NCI-H2227 (cell line): ENCODE results near the gene BTBD8.

Experiments used
- DNase-seq: peaks from one replicate; lab custom pipeline; 2025; ENCODE audit not compliant: unreplicated experiment; lab: John Stamatoyannopoulos, UW

Gene BTBD8

DNA sequence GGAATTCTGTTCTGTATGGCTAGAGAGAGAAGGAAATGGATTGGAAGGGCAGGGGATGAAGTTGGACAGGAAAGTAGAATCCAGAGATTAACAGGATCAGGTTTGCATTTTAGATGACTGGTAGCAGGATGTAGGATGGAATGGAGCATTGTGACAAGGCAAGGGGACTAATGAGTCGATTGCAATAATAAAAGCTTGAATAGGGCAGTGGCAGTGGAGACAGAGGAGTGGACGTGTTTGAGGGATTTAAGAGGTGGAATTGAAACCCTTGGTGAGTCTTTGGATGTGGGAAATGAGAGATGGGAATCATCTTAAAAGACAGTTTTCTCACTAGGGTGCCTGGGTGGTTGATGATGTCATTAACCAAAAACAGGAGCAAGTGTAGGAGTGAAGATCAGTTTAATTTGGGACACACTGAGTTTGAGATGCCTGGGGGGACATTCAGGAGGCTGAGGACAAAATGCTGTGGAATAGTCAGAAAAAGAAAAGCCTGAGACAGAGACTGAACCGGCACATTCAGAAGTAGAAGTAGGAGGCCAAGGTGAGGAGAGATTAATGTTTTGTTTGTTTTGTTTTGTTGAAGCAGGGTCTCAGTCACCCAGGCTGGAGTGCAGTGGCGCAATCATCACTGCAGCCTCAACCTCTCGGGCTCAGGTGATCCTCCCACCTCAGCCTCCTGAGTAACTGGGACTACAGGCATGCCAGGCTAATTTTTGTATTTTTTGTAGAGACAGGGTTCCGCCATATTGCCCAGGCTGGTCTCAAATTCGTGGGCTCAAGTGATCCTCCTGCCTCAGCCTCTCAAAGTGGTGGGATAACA, 108.5 kb downstream of the BTBD8 start:
- no peak for DNase-seq

DNA sequence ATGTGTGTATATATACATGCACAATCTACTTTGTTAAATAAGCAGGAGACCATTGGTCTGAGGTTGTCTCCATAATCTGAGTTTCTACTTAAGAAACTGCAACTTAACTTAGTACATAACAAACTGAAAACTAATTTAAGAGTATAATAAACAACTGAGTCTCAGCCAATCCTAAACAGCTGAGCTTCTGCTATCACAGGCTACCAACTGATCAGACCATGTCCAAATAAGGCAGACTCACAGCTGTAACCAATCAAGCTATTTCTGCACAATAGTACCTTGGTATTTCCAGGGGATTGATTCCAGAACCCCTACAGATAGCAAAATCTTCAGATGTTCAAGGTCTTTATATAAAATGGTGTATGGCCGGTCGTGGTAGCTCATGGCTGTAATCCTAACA, 111.6 kb downstream of the BTBD8 start:
- no peak for DNase-seq

DNA sequence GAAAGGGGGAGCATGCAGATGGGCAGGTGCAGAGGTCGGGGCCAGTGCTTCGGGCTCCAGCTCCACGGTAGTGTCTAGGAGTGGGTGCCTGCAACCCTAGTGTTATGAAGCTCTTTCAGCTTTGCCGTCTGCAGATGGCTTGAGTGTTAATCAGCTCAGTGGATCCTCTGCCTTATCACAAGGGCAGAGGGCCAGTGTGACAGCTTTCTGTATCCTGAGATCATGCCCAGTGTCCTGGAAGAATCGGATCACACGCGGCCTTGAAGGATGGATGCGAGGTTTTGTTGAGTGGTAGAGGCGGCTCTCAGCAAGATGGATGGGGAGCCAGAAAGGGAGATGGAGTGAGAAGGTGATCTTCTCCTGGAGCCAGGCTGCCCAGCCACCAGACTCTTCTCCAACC, 112.1 kb downstream of the BTBD8 start:
- no peak for DNase-seq

DNA sequence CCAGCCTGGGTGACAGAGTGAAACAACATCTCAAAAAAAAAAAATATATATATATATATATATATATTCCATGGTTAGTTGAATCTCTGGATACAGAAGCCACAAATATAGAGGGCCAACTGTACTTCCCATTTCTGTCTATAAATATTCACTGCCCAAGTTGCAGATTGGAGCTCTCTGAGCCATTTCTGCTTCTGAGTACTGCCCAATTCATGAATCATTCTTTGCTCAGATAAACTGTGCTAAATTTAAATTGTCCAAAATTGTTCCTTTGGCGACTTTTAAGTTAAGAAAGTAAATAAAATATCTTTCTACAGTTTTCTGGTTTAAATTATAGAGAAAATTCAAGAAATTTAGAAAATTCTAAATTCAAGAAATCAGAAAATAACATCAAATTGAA, 114.4 kb downstream of the BTBD8 start:
- no peak for DNase-seq

- DNase-seq: no peak
These were observed 121.8 kb downstream of the BTBD8 start for GRCh38 chr1:92201973-92202372.

GRCh38 chr1:92203105-92203504, 123.0 kb downstream of the BTBD8 start:
- no peak for DNase-seq

GRCh38 chr1:92210701-92211100, 130.6 kb downstream of the BTBD8 start:
- DNase-seq: no peak

DNA sequence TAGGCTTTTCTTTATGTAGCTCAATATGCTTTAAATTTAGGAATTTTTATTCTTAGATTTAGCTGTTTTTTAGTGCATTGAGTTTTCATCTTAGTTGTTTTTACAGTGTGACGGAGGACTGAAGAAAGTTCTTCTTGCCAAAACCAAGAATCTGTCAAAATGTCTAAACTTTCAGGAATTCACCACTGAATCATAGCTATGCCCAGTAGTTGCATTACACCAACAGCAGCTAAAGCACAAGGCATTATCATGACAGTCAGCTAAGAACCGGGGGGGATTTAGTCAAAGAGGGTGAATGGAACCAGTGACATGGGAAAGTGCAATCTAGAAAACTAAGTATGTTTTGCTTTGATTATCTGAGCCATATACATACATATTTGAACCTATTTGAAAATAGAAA, 131.0 kb downstream of the BTBD8 start:
- no peak for DNase-seq

GRCh38 chr1:92217721-92218120, 137.6 kb downstream of the BTBD8 start, which contains the start of gene C1orf146:
Gene C1orf146, plus strand, starts transcription at chr1:92217915. Its CDS starts 13,506 bp downstream, at chr1:92231421.
- no peak for DNase-seq

DNA sequence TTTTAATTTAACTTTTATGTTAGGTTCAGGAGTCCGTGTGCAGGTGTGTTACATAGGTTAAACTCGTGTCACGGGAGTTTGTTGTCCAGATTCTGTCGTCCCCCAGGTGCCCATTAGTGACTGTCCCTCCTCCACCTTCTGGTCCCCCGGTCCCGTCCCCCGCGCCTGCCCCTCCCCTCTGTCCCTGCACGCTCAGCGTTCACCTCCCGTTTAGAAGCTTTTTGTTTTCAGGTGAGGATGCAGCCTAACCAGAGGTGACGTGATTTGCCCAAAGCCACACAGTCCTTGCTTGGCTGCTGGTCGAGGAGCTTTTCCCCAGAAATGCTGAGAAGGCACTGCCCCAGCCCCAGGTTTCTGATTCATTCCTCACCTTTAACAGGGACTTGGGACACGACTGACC, 138.4 kb downstream of the BTBD8 start:
- no peak for DNase-seq

- no peak for DNase-seq
These were observed 138.9 kb downstream of the BTBD8 start for GRCh38 chr1:92219028-92219427.

- no peak for DNase-seq
These were observed 148.3 kb downstream of the BTBD8 start for GRCh38 chr1:92228401-92228800.

DNA sequence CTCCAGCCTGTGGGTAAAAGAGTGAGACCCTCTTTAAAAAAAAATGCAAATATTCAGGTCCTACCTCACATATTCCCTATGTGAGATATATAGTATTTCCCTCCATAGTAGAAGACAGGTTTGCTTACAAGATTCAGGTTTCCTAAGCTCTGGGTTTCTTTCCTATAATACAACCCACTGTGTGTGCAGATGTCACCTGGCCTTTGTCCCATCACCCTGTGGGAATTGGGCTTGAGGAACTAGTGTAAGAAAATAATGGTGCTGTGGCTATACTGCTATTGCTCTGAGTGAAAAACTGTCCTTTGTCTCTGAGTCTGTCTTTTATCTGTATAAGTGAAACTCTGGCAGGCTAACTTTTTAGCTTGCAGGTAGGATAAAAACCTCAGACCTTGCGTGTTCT, 150.6 kb downstream of the BTBD8 start:
- no peak for DNase-seq
